HG03457 (cell line): ENCODE results near the gene ALPK1.
A peak's percentile ranks its signal among the peaks of the same experiment; 100 is the strongest.
"Not testable (repeated sequence)": the region's sequence is repeated elsewhere in the genome, so short reads cannot be mapped to it uniquely, and the experiment has no call there.

Experiments used
- ATAC-seq: cut with Tn5 transposase; IDR thresholded peaks from one replicate; pipeline ENCODE4 v1.9.1; 2021; ENCODE audit warnings: moderate number of reproducible peaks; ENCODE audit not compliant: unreplicated experiment

The ALPK1 gene

GRCh38 chr4:112284166-112284565 lies 13.0 kb upstream of the ALPK1 start:
- no peak for ATAC-seq

DNA sequence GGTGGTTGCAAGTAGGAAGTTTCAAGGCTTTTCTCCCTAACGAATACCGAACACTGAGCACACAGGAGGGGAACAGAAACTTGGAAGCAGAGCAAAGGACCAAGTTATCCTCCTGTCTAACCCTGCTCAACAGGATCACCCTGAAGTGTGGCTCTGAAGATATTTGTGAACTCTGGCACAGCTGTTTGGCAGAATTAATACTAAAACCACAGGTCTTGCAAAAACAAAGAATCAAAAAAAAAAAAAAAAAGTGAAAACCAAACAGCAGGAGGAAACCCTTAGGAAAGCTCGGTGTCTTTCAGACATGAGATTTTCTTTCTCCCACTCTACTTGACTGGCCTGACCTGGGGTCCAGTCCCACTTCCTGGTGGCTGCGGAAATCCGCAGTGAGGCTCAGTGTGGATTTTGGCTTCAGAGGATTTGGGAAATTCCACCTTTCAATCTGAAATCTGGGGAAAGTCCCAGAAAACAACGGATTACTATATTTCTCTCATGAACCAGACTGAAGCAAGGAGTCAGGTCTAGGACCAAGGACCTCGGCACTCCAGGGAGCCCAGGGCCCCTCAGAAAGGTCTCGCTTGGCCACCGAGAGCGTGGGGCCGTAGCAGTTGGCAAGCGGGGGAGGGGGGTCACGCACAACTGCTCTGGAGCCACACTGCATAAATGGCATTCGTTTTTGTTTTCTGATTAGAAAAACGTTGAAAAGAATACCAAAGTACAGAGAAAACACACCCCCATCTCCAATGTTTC lies 12.3 kb upstream of the ALPK1 start:
- ATAC-seq: no peak

DNA sequence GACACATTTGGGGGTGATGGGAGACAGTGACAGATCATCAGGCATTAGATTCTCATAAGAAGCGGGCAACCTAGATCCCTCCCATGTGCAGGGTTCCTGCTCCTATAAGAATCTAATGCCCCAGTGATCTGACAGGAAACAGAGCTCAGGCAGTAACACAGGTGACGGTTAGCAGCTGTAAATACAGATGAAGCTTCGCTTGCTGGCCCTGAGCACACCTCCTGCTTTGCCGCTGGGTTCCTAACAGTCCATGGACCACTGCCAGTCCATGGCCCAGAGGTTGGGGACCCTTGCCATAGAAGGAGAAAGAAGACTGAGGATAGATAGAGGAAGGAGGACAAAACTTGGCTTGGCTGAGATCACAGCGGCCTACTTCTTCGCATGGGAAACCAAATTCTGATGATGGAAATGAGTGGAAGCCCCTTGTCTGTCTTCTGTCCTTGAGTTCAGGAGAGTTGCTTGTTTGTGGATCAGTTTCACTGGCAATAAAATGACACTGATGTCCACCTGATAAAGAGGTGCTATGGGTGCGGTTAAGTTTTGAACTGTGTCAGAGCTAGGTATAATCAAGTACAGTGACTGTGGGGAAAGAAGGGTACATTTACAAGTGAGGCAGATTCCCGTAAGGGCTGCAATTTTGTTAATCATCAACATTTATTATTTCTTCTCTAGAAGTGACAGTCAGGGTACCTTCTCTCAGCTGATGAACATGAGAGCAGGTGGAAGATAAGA lies 9.7 kb upstream of the ALPK1 start:
- peak; percentile 19 for ATAC-seq

GRCh38 chr4:112288455-112288854 lies 8.7 kb upstream of the ALPK1 start:
- peak; percentile 31 for ATAC-seq

DNA sequence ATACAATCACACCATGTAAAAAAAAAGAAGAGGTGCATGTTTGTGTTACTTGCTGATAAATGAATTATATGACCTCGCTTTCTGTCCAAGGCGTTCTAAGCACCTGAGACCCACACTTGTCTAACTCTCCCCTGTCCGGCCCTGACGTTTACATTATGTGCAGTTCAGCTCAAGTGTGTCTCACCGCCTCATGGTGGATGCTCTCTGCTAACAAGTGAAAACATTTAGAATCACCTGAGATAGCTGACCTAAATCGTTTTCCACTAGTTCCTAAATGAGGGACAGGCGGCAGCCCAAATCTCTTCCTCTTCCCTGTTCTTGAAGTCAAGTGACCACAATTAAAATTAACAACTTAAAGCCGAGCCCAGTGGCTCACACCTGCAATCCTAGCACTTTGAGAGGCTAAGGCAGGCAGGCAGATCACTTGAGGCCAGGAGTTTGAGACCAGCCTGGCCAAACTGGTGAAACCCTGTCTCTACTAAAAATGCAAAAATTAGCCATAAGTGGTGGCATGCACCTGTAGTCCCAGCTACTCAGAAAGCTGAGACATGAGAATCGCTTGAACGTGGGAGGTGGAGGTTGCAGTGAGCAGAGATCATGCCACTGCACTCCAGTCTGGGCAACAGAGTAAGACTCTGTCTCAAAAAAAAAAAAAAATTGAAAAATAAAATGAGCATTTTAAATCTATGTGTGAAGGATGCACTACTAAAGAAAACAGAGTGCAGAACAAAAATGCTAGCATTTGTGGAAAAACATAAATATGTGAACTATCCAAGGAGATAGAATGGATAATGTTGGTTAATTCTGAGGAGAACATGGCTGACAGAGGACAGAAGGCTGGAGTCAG lies 7.5 kb upstream of the ALPK1 start:
- no peak for ATAC-seq

- ATAC-seq: no peak
These were observed 6.8 kb upstream of the ALPK1 start for GRCh38 chr4:112290341-112290740.

GRCh38 chr4:112299721-112300120 lies 2.6 kb downstream of the ALPK1 start:
- no peak for ATAC-seq

GRCh38 chr4:112302320-112303274 lies 5.4 kb downstream of the ALPK1 start:
- no peak for ATAC-seq

DNA sequence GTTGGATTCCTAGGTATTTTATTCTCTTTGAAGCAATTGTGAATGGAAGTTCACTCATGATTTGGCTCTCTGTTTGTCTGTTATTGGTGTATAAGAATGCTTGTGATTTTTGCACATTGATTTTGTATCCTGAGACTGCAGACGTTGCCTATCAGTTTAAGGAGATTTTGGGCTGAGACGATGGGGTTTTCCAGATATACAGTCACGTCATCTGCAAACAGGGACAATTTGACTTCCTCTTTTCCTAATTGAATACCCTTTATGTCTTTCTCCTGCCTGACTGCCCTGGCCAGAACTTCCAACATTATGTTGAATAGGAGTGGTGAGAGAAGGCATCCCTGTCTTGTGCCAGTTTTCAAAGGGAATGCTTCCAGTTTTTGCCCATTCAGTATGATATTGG lies 8.3 kb downstream of the ALPK1 start:
- ATAC-seq: not testable (repeated sequence)

- ATAC-seq: not testable (repeated sequence)
These were observed 12.2 kb downstream of the ALPK1 start for GRCh38 chr4:112309263-112309791.

DNA sequence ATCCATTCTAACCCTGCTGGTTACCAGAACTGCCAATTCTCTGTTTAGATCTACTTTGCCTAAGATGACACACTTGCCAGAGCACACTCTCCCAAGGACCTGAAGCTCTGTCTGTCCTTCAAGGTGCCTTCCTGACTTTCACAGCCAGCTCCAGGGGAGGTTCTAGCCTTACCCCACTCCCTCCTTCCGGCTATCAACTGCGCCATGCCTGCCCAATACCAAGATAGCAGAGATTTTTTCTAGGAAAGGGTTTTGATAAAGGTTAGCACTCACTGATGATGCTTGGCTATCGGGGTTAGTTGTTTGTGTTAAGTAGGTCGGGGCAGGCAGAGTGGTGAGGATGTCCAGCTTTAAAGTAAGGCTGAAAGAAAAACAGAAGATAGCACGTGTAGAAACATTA lies 14.3 kb downstream of the ALPK1 start:
- ATAC-seq: no peak

DNA sequence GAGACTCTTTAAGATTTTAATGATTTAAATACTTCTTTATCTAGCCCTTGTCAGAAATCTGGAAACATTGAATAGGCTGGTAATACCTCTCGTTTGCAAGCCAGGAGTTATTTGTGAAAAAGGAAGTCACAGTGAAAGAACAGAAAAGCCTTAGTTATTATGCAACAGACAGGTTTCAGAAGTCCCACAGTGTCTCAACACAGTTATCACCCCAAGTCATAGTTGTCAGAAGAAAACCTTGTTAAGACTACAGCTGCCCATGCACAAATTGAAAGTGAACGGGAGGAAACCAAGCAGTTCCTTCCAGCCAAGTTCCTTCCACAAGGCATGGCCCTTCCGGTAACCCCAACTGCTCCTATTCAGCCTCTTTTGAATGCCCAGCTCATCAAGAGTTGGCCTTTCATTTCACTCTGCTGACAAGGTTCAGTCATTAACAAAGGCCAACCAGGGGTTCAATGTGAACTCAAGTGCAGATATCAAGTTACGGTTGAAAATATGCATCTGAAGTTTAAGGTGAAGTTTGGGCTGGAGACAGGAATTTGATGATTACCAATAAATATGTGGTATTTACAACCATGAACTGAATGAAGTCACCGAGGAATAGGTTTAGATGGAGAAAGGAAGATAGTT lies 15.6 kb downstream of the ALPK1 start:
- ATAC-seq: peak; percentile 91

DNA sequence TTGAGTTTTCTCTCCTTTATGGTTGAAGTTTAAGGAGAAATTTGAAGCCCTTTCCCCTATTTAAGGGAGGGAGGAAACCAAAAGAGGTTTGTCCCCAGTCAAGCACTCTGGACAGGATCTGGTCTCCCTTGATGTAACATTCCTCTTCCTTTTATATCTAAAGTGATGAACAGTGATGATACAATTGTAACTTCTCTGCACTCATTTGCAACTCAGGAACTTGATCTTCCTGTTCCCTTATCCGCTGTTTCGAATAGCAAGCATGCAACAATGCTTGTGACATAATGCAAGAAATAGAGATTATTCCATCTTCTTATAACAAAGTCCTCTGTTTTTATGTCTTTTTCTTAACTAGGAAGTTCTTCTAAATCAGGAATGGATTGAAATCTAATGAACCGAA lies 18.3 kb downstream of the ALPK1 start:
- ATAC-seq: no peak

GRCh38 chr4:112316360-112316759 lies 19.2 kb downstream of the ALPK1 start:
- no peak for ATAC-seq

DNA sequence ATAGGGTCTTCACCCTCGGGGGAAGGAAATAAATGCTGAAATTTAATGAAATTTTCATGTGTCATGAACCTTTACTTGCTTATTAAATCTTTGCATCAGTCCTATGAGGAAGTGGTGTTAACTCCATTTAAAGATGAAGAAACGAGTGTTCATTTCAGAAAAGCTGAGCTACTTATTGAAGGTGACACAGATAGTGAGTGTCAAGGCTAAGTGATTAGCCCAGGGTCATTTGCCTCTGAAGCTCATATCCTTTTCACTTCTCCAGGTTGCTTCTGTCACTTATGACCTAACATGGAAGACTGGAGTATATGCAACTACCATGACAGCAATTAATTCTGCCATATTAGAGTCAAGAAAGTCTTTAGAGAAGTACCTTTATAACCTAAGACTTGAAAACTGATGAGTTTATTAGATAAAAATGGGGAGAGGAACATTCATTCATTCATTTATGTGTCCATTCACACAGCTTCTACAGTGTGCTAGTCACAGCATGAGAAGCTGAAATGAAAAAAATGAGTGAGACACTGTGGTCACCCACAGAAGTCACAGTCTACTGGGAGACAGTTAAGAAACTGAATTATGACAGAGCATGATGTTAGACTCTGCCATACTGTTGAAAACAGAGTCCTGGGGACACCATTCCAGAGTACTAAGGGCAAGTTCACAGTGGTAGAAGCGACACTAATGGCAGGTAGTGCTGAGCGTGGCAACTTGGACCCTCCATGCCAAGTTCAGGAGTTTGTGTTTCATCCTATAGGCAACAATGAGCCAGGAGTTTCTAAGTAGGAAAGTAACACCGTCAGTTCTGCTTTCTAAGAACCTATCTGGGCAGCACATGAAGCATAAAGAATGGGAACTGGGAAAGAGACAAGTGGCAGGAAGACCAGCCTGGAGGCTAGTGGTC lies 21.3 kb downstream of the ALPK1 start:
- ATAC-seq: peak; percentile 93

GRCh38 chr4:112321776-112322684 lies 24.9 kb downstream of the ALPK1 start:
- ATAC-seq: no peak

DNA sequence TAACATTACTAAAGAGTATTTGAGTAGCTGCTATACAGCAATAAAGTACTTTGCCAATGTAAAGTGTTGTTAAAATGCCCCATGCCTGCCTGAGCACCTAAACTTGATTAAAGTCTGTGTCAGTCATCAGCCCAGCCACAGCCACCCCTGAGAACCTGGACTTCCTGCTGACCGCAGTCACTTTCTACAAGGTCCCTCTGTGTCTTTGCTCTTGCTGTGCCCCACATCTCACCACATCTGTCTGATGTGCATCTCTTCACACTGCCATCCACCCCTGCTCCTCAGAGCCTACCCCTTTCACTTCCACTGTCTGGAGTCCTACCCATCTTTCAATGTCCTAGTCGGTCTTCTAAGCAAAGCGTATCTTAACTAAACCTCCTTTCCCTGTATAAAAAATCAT lies 25.7 kb downstream of the ALPK1 start:
- no peak for ATAC-seq

DNA sequence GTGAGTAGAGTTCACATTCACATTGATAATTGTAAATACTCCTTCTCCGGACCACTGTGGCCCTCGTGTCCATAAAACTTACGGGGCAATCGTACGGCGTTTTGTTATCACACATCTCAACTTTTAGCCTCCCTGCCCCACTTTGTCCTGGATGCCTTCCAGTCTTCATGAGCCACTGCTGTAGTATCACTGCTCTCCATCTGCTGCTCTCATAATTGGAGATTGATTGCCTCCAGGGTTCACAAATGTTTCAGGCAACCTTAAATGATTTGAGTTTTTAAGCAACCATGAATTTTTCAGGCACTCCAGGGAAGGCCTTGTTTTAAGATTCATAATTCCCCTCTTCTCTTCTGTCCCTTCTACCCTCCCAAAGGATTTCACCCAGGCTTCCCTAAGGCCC lies 28.4 kb downstream of the ALPK1 start:
- ATAC-seq: no peak
